ENCODE data around the gene DERL3. TPM values are rescaled to one million over a fixed set of nuclear protein-coding genes. Genes with fewer than 3 reads are reported as not detected.

The DERL3 gene
- total and polyA plus RNA-seq, 2 of the 13 experiments (the other 11 are each of a cell fraction or from before 2014, with no cell fraction given) = not detected

DNA sequence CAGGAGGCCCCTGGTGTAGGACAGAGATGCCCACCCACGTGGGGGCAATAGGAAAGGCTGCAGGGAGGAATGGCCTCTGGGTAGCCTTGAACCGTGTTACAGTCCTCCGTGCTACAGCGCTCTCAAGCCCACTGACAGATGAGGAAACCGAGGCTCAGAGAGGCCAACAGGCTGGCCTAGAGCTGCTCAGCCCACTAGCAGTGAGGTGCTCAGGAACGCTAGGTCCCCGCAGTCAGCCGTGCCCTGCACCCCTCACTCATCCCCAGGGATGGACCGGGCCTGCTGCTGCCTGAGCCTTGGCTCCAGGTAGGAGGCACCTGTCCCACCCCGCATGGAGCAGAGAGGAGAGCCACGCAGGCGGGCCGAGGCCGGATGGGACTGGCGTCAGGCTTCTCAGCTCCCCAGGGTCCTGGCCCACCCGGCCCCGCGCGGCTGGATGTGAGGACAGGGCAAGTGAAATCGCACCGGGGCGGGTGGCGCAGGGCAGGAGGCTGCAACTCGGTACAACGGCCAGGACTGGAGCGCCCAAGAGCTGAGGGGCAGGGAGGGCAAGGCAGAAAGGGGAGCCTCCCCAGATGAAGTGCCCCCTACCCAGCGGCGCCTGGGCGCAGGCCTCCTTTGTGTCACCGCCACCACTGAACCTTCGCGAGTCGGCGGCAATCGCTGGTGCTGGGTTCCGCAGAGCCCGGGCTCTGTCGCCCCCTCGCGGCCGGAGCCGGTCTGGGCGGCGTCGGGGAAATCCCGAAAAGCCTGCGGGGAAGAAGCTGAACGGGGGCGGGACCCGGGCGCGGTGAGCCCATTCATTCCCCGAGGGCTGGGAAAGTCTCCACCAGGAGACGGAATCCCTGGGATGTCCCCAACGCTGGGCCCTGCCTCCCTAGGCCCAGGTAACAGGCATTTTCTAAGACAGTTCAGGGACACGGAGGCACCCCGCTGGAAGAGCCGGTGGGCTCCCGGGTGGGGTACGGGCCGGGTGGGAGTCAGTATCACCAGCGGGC is 10.5 kb upstream of the DERL3 start (continued):
- TF ChIP-seq, protein P1, sequence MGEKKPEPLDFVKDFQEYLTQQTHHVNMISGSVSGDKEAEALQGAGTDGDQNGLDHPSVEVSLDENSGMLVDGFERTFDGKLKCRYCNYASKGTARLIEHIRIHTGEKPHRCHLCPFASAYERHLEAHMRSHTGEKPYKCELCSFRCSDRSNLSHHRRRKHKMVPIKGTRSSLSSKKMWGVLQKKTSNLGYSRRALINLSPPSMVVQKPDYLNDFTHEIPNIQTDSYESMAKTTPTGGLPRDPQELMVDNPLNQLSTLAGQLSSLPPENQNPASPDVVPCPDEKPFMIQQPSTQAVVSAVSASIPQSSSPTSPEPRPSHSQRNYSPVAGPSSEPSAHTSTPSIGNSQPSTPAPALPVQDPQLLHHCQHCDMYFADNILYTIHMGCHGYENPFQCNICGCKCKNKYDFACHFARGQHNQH (CRISPR knock-in tag; IDR thresholded peaks at IDR 0.05) = peak; percentile 60
- TF ChIP-seq, protein P2, sequence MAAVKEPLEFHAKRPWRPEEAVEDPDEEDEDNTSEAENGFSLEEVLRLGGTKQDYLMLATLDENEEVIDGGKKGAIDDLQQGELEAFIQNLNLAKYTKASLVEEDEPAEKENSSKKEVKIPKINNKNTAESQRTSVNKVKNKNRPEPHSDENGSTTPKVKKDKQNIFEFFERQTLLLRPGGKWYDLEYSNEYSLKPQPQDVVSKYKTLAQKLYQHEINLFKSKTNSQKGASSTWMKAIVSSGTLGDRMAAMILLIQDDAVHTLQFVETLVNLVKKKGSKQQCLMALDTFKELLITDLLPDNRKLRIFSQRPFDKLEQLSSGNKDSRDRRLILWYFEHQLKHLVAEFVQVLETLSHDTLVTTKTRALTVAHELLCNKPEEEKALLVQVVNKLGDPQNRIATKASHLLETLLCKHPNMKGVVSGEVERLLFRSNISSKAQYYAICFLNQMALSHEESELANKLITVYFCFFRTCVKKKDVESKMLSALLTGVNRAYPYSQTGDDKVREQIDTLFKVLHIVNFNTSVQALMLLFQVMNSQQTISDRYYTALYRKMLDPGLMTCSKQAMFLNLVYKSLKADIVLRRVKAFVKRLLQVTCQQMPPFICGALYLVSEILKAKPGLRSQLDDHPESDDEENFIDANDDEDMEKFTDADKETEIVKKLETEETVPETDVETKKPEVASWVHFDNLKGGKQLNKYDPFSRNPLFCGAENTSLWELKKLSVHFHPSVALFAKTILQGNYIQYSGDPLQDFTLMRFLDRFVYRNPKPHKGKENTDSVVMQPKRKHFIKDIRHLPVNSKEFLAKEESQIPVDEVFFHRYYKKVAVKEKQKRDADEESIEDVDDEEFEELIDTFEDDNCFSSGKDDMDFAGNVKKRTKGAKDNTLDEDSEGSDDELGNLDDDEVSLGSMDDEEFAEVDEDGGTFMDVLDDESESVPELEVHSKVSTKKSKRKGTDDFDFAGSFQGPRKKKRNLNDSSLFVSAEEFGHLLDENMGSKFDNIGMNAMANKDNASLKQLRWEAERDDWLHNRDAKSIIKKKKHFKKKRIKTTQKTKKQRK (IDR thresholded peaks at IDR 0.05; ENCODE audit: low read length) = no peak
- TF ChIP-seq ZNF296 (CRISPR knock-in tag; conservative IDR thresholded peaks at IDR 0.05) = no peak
- TF ChIP-seq HOXD1 (CRISPR knock-in tag; IDR thresholded peaks at IDR 0.05) = 0 out of 2 replicates have a peak, but pooled peaks have one; percentile 32
- TF ChIP-seq, protein P3, sequence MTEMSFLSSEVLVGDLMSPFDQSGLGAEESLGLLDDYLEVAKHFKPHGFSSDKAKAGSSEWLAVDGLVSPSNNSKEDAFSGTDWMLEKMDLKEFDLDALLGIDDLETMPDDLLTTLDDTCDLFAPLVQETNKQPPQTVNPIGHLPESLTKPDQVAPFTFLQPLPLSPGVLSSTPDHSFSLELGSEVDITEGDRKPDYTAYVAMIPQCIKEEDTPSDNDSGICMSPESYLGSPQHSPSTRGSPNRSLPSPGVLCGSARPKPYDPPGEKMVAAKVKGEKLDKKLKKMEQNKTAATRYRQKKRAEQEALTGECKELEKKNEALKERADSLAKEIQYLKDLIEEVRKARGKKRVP (CRISPR knock-in tag; IDR thresholded peaks at IDR 0.05) = no peak
- TF ChIP-seq, protein P4, sequence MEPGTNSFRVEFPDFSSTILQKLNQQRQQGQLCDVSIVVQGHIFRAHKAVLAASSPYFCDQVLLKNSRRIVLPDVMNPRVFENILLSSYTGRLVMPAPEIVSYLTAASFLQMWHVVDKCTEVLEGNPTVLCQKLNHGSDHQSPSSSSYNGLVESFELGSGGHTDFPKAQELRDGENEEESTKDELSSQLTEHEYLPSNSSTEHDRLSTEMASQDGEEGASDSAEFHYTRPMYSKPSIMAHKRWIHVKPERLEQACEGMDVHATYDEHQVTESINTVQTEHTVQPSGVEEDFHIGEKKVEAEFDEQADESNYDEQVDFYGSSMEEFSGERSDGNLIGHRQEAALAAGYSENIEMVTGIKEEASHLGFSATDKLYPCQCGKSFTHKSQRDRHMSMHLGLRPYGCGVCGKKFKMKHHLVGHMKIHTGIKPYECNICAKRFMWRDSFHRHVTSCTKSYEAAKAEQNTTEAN (CRISPR knock-in tag; conservative IDR thresholded peaks at IDR 0.05) = no peak
- no peak for TF ChIP-seq ZNF260 (CRISPR knock-in tag; IDR thresholded peaks at IDR 0.05; ENCODE audit: borderline replicate concordance, low read depth)
- no peak for TF ChIP-seq AGO2 (optimal IDR thresholded peaks at IDR 0.05; ENCODE audit: low read depth, low read length)
- no peak for TF ChIP-seq THYN1 (CRISPR knock-in tag; IDR thresholded peaks at IDR 0.05; ENCODE audit: borderline replicate concordance, low read depth)
- no peak for TF ChIP-seq IKZF1 (IDR thresholded peaks at IDR 0.05)
- TF ChIP-seq, protein P5, sequence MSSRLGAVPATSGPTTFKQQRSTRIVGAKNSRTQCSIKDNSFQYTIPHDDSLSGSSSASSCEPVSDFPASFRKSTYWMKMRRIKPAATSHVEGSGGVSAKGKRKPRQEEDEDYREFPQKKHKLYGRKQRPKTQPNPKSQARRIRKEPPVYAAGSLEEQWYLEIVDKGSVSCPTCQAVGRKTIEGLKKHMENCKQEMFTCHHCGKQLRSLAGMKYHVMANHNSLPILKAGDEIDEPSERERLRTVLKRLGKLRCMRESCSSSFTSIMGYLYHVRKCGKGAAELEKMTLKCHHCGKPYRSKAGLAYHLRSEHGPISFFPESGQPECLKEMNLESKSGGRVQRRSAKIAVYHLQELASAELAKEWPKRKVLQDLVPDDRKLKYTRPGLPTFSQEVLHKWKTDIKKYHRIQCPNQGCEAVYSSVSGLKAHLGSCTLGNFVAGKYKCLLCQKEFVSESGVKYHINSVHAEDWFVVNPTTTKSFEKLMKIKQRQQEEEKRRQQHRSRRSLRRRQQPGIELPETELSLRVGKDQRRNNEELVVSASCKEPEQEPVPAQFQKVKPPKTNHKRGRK (CRISPR knock-in tag; IDR thresholded peaks at IDR 0.05) = no peak
- TF ChIP-seq RXRA (CRISPR knock-in tag; IDR thresholded peaks at IDR 0.05) = peak; percentile 55; the same call in 1 of the 2 replicates
- TF ChIP-seq SOX13 (IDR thresholded peaks at IDR 0.05) = no peak
- TF ChIP-seq SOX13 (CRISPR knock-in tag; conservative IDR thresholded peaks at IDR 0.05 in 1 of 2, IDR thresholded peaks at IDR 0.05 in 1 of 2) = peak in 1 of 2 experiments; percentile 10; a peak in 1 of 4 replicates
- no peak for TF ChIP-seq HOXA7 (CRISPR knock-in tag; IDR thresholded peaks at IDR 0.05)
- peak; percentile 51; the same call in 1 of the 2 replicates for TF ChIP-seq MED1 (CRISPR knock-in tag; IDR thresholded peaks at IDR 0.05)
- TF ChIP-seq, protein P6, sequence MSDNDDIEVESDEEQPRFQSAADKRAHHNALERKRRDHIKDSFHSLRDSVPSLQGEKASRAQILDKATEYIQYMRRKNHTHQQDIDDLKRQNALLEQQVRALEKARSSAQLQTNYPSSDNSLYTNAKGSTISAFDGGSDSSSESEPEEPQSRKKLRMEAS (IDR thresholded peaks at IDR 0.05) = peak; percentile 60
- no peak for TF ChIP-seq ZBTB20 (CRISPR knock-in tag; IDR thresholded peaks at IDR 0.05; ENCODE audit: borderline replicate concordance, low read depth)
